Renal pelvis (tissue), 4 donors: Measurements from ENCODE around the gene HTR1B. TPM values are rescaled to one million over a fixed set of nuclear protein-coding genes. Genes with fewer than 3 reads are reported as not detected.

Experiments
- DNase-seq: peaks from one replicate; pipeline ENCODE4 v3.0.0-alpha.2; 2013
- polyA plus RNA-seq, 3 donors: library from polyadenylated mRNA; unstranded; fragments of 120-200 nt; gene quantifications; one replicate each; pipeline ENCODE4 v1.2.1, GENCODE V29; 2013; ENCODE audit not compliant: insufficient read length in 3 of 3

HTR1B gene
- polyA plus RNA-seq, 3 donors = 0.21 to 0.39 (median 0.37) TPM

DNA sequence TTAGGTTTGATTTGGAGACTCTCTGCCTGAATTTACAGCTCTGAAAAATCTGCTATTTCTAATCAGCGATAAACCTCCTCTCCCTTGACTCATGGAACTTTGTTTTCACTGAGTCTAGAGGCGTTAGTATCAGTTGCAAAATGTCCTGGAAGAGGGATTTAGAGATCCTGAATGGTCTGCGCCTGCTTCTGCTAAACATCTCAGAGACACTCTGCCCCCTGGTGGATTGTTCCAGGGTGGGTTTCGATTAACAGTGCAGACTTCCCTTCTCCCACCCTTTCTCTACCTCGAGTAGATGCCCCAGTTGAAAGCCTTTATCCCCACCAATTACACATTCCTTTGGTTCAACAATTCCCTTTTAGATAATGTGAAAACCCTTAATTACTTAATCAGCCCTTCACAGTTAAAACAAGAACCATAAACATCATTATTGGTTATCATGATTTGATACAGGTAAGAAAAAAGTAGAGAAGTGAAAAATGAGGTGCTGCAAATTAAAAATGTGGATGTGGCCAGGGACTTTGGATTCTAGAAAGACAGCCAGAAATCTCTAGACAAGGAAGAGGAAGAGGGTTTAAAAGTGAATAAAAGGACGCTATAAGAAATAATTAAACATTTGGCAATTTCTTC is 5.5 kb downstream of the HTR1B start:
- DNase-seq = peak; percentile 70

DNA sequence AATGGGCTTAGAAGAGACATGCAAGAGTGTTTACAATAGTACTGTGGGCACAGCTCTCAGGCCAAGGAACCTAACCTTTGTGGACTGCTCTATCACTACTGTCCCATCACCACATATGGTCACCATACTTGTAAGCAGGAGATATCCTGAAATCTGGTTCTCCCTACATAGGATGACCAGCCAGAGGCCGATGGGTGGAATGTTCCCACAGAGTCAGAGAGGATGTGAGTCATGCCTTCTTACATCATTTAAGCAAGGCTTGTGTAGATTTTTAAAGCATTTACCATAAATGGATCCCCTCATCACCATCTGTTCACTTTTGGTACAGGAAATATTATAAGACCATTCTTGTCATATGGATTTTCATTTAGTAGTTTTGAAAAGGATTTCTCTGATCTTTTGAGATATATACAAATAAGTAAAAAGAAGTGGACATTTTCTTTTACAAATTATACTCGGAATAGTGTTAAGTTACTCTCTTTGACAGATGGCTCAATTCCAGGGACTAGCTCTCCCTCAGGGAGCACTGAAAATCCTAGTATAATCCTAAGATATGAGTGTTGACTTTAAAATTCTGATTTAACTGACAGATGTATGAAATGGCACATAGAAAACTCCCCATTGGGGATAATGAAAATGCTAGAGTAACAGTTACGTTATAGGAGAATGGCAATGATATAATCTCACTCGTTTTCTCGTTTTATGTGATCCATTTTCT is 6.6 kb downstream of the HTR1B start:
- no peak for DNase-seq

DNA sequence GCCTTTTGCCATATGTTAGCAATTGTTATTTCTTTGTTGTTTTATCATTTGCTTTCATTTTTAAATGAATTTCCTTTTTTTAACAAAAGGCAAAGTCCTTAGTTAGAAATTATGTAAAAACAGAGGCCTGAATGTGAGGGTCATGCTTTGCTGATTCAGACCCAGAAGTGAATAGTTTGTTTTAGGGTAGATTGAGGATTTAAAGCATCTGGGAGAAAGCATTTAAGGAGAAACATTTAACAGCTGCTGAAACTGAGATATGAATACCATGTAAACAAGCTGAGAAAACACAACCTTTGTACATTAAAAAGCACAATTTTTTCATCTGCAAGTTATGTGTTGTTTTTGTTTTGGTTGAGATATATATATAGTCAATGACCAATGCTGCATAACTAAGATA is 8.0 kb downstream of the HTR1B start:
- peak; percentile 27 for DNase-seq

DNA sequence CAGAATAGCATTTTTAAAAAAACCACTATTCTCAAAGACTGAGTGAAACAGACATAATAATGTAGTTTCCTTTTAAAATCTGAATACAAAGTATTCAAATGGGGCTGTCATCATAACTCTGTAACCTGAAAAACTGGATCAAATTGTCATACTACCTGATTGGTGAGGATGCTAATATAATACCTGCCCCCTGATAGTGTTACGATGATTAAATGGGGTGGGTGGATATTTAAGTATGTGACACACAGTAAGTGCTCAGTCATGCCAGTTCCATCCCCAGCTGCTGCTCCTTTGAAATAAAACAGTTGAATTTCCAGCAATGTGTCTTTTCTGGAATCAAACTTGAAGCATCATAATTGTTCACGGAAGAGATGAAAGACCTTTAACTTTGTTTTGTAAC is 8.9 kb downstream of the HTR1B start:
- DNase-seq = no peak

GRCh38 chr6:77451466-77451865 is 11.8 kb downstream of the HTR1B start:
- DNase-seq = no peak

GRCh38 chr6:77450924-77451323 is 12.4 kb downstream of the HTR1B start:
- no peak for DNase-seq

DNA sequence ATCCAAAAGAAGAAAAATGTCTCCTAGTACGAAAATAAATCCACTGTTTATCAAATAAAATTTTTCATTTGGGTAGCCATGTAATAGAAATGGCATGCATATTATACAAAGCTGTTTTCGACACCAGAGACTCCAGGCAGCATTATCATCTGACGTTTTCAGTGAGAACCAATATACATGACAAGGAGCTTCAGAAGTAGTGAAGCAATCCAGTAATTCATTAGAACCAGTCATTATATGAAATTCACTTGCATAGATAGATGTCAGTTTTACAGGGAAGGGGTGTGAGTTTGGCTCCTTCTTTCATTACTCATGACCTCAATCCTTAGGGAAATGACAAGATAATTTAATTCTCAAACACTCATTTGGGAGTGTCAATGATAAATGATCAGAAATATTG is 14.7 kb downstream of the HTR1B start:
- no peak for DNase-seq

GRCh38 chr6:77447254-77447653 is 16.0 kb downstream of the HTR1B start:
- no peak for DNase-seq

DNA sequence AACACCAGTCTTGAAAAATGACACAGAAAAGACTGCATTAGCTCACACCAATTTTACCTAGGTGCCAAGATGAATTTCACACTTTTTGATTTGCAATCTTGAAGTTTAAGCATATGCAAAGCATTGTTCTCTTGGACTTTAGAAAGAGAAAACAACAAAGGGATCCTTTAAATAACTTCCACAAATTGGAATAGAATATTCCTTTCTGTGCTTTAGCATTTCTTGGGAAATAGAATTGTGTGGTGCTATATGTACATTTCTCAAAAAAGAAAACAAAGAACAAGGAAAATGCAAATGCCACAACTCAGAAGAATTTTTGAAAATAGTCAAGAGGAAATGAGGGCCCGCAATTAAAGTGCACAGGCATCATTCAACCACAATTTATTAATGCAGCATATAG is 17.0 kb downstream of the HTR1B start:
- DNase-seq = no peak

DNA sequence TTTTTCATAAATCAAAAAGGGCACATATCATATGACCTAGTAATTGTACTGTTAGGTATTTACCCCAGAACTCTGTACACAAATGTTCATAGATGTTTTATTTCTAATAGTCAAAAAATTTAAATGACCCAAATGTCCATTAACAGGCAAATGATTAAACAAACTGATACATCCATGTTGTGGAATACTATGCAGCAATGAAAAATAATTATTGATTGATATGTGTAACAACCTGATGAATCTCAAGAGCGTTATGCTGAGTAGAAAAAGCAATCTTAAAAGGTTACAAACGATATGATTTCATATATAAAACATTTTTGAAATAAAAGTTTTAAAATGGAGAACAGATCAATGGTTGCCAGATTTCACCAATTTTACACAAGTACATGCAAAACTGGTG is 18.1 kb downstream of the HTR1B start:
- DNase-seq = no peak

DNA sequence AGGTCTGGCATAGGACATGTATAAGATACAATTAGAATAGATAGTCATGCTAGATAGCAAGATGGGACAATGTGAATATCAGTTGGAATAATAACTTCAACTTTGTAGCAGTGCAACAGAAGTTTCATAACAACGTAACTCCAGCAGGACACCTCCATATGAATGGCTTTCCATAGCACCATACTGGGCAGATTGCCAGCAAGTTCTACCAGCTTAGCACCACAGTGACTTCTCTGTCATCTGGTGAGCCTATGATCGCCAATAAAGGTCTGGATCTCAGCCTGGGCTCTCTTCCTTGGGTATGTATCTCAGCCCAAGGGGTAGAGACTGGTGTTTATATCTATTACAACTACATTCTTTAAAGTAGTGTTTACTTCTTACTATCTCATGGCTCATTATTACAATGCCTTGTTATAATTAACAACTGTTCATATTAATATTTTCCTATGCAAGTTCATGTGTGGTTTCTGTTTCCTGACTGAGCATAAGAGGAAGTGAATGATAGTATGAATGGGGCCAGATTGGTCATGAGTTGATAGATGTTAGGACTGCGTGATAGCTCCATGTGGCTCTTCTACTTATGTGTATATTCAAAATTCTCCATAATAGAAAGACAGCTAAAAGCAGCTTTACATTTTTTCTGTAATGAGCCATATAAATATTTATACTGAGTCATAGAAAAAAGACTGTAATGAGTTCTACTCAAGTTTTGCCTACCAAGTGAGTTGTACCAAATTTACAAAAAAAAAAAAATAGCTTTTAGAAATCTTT is 22.9 kb downstream of the HTR1B start:
- DNase-seq = no peak

DNA sequence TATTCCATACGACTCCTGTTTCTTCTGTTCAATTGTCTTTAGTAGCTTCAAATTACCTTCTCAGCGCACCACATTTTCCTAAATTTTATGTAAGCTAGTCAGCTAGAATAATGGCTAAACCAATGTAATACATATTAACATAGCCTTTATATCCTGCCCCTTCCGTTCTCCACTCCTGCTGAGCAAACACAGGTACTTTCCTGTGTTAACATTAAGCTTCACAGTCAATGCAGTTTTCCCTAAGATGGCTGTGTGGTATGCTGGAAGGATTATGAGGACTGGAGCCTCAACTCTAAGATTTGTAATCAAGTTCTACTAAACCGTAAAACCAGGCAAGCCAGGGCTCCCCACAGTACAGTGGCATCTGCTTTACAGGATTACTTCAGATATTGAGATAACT is 29.4 kb downstream of the HTR1B start:
- no peak for DNase-seq

GRCh38 chr6:77430504-77430903 is 32.8 kb downstream of the HTR1B start:
- DNase-seq = no peak

- no peak for DNase-seq
Observed at GRCh38 chr6:77425671-77426070, 37.6 kb downstream of the HTR1B start.

GRCh38 chr6:77425216-77425615 is 38.1 kb downstream of the HTR1B start:
- DNase-seq = no peak

DNA sequence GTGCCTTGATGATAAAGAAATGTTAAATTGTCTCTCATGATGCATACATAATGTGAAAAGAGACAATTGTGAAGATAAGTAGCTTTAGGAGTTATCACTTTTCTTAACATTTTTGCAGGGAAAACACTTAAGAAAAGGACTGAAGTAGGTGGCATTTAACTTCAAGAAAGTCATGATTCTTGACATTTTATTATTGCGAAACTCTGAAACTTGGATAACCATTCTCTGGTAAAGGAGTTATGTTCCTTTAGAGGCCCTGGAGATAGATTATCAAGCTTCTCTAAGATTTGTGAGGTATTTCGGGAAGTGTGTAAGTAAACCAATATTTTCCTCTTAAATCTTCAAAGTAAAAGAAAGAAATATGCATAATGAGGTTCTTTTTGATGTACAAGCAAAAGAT is 38.5 kb downstream of the HTR1B start:
- no peak for DNase-seq

GRCh38 chr6:77416839-77417238 is 46.5 kb downstream of the HTR1B start:
- DNase-seq = no peak

GRCh38 chr6:77415706-77416105 is 47.6 kb downstream of the HTR1B start:
- DNase-seq = peak; percentile 5

Other genes with a start within 250 kb of the HTR1B start
- 1 to 10 TPM; 1.3 to 1.8 (median 1.6) TPM for gene MEI4, start 189.5 kb upstream of the HTR1B start, polyA plus RNA-seq